Hepatocyte (in vitro differentiated cells): Measurements from ENCODE around the gene PRKG1. TPM values are rescaled to one million over a fixed set of nuclear protein-coding genes. Genes with fewer than 3 reads are reported as not detected.
A peak's percentile ranks its signal among the peaks of the same experiment; 100 is the strongest.

ENCODE experiments used
- DNase-seq: peaks from one replicate; pipeline ENCODE4 v3.0.0-alpha.2; 2016; ENCODE audit warnings: low spot score
- H2AFZ ChIP-seq: fragments of 200-600 bp; sonication (generic); 2 replicates; pipeline ENCODE4 v1.6.0; 2016; ENCODE audit warnings: antibody characterized with exemption, mild to moderate bottlenecking
- H3K27ac ChIP-seq: fragments of 200-600 bp; sonication (generic); 2 replicates; pipeline ENCODE4 v1.5.1; 2016; ENCODE audit warnings: mild to moderate bottlenecking
- H3K27me3 ChIP-seq: fragments of 200-600 bp; sonication (generic); 2 replicates; pipeline ENCODE4 v1.6.1; 2016
- H3K36me3 ChIP-seq: fragments of 200-600 bp; sonication (generic); replicated peaks from 2 replicates; pipeline ENCODE4 v1.5.1; 2016; ENCODE audit warnings: low read depth; ENCODE audit not compliant: insufficient read depth
- H3K4me1 ChIP-seq: fragments of 200-600 bp; sonication (generic); 2 replicates; pipeline ENCODE4 v1.5.1; 2016; ENCODE audit warnings: mild to moderate bottlenecking, moderate library complexity; ENCODE audit not compliant: insufficient read depth
- H3K4me2 ChIP-seq: fragments of 200-600 bp; sonication (generic); 2 replicates; pipeline ENCODE4 v1.6.0; 2016
- H3K4me3 ChIP-seq: fragments of 200-600 bp; sonication (generic); 2 replicates; pipeline ENCODE4 v1.5.1; 2016; ENCODE audit warnings: mild to moderate bottlenecking
- H3K79me2 ChIP-seq: fragments of 200-600 bp; sonication (generic); 2 replicates; pipeline ENCODE4 v1.6.0; 2017; ENCODE audit warnings: mild to moderate bottlenecking
- H3K9me2 ChIP-seq: fragments of 200-600 bp; sonication (generic); replicated peaks from 2 replicates; pipeline ENCODE4 v1.6.0; 2017; ENCODE audit warnings: mild to moderate bottlenecking; ENCODE audit not compliant: insufficient read depth
- H3K9me3 ChIP-seq: fragments of 200-600 bp; sonication (generic); 2 replicates; pipeline ENCODE4 v1.5.1; 2016; ENCODE audit warnings: low read depth, mild to moderate bottlenecking
- H4K20me1 ChIP-seq: fragments of 200-600 bp; sonication (generic); 2 replicates; pipeline ENCODE4 v1.6.0; 2016; ENCODE audit warnings: mild to moderate bottlenecking; ENCODE audit not compliant: insufficient read depth, poor library complexity, severe bottlenecking
- CTCF ChIP-seq: fragments of 200-600 bp; sonication (generic); IDR thresholded peaks from 2 replicates; pipeline ENCODE4 v1.5.1; 2016; ENCODE audit warnings: antibody characterized with exemption, mild to moderate bottlenecking; ENCODE audit not compliant: poor library complexity
- EZH2 ChIP-seq: fragments of 200-600 bp; sonication (generic); IDR thresholded peaks from 2 replicates; pipeline ENCODE4 v1.6.1; 2016; ENCODE audit warnings: antibody characterized with exemption, mild to moderate bottlenecking, borderline replicate concordance
- EZH2phosphoT487 ChIP-seq: fragments of 200-600 bp; sonication (generic); IDR thresholded peaks from one replicate; pipeline ENCODE4 v1.6.1; 2018; ENCODE audit warnings: antibody characterized with exemption, mild to moderate bottlenecking, low read depth, moderate library complexity; ENCODE audit not compliant: unreplicated experiment, severe bottlenecking
- WGBS: methylation state at CpG from one replicate; pipeline ENCODE4 v1.1.6; 2016; ENCODE audit warnings: low lambda C conversion rate; ENCODE audit errors: missing lambda C conversion rate; 5-methylcytosine and 5-hydroxymethylcytosine counted together
- polyA plus RNA-seq: library from polyadenylated mRNA; unstranded; fragments of >200 nt; fragmentation: Nextera tagmentation; extraction: Ambion mirVana; gene quantifications from 2 replicates; pipeline ENCODE4 v1.2.1, GENCODE V29; 2016
- total RNA-seq: library from RNA; depleted of rRNA; stranded (reverse); fragments of >200 nt; gene quantifications from 2 replicates; pipeline ENCODE4 v1.2.3, GENCODE V29; 2014

The PRKG1 gene
- total and polyA plus RNA-seq, 2 experiments from 2014 or later = 4.0 to 8.1 TPM

GRCh38 chr10:51867956-51868355 is 793.7 kb downstream of the PRKG1 start:
- no peaks in the 10 kb centered on the region for H3K27me3 ChIP-seq
- no peaks in the 10 kb centered on the region for H4K20me1 ChIP-seq
- H3K4me2 ChIP-seq = no peak overlapping the region
- no peaks in the 10 kb centered on the region for H3K9me2 ChIP-seq
- no peak overlapping the region for H3K4me3 ChIP-seq
- 84% methylated on average over 4 of the region's 4 CpGs for WGBS
- no peaks in the 10 kb centered on the region for H3K79me2 ChIP-seq
- DNase-seq = no peak
- H2AFZ ChIP-seq = no peak overlapping the region
- H3K9me3 ChIP-seq = no peaks in the 10 kb centered on the region
- no peak overlapping the region for H3K27ac ChIP-seq
- no peaks in the 10 kb centered on the region for H3K36me3 ChIP-seq
- no peaks in the 10 kb centered on the region for H3K4me1 ChIP-seq
- TF ChIP-seq EZH2 (no peak), CTCF (no peak), EZH2phosphoT487 (no peak)

- Histone ChIP-seq H3K4me2 (no peak overlapping the region), H4K20me1 (no peaks in the 10 kb centered on the region), H3K27me3 (no peaks in the 10 kb centered on the region), H3K79me2 (no peaks in the 10 kb centered on the region), H2AFZ (no peak overlapping the region), H3K27ac (no peak overlapping the region), H3K36me3 (no peaks in the 10 kb centered on the region), H3K9me2 (no peaks in the 10 kb centered on the region), H3K4me3 (no peak overlapping the region), H3K9me3 (no peaks in the 10 kb centered on the region), H3K4me1 (no peaks in the 10 kb centered on the region)
- 88% methylated on average over 3 of the region's 3 CpGs for WGBS
- no peak for DNase-seq
- no peak for TF ChIP-seq EZH2
- TF ChIP-seq CTCF = no peak
- TF ChIP-seq EZH2phosphoT487 = no peak
These were observed 799.8 kb downstream of the PRKG1 start for GRCh38 chr10:51874131-51874530.

DNA sequence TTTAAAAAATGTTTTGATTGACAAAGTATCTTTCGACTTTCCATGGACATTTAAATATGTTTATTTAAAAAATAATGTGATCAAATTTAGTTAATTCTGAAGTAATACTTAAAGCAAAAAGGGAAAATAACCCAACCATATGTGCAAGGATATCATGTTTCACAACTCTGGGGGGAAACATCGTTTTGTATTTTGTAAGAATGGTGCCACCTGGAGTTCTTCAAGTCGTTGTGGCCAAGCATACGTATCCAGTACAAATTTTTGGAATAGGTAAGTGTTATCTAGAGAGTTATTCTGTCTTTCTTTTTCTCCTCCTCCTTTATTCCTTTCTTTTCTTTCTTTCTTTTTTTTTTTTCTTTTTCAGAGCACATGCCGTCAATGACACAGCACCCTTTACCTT is 801.3 kb downstream of the PRKG1 start:
- no peaks in the 10 kb centered on the region for H3K4me1 ChIP-seq
- WGBS = 61% methylated on average over 5 of the region's 5 CpGs
- H3K4me3 ChIP-seq = no peak overlapping the region
- no peaks in the 10 kb centered on the region for H3K36me3 ChIP-seq
- H4K20me1 ChIP-seq = no peaks in the 10 kb centered on the region
- H3K9me3 ChIP-seq = no peaks in the 10 kb centered on the region
- no peaks in the 10 kb centered on the region for H3K79me2 ChIP-seq
- no peaks in the 10 kb centered on the region for H3K9me2 ChIP-seq
- H3K27me3 ChIP-seq = no peaks in the 10 kb centered on the region
- TF ChIP-seq EZH2 (no peak), EZH2phosphoT487 (no peak), CTCF (peak; percentile 7)
- no peak overlapping the region for H3K27ac ChIP-seq
- H3K4me2 ChIP-seq = no peak overlapping the region
- H2AFZ ChIP-seq = no peak overlapping the region
- DNase-seq = no peak

- H3K4me2 ChIP-seq = no peak overlapping the region
- no peaks in the 10 kb centered on the region for H3K9me2 ChIP-seq
- TF ChIP-seq CTCF (no peak), EZH2phosphoT487 (no peak), EZH2 (no peak)
- H3K27ac ChIP-seq = no peak overlapping the region
- H3K4me1 ChIP-seq = no peaks in the 10 kb centered on the region
- no peaks in the 10 kb centered on the region for H3K9me3 ChIP-seq
- H3K27me3 ChIP-seq = no peaks in the 10 kb centered on the region
- WGBS = 78% methylated on average over 4 of the region's 4 CpGs
- H4K20me1 ChIP-seq = no peaks in the 10 kb centered on the region
- H2AFZ ChIP-seq = no peak overlapping the region
- DNase-seq = no peak
- H3K79me2 ChIP-seq = no peaks in the 10 kb centered on the region
- H3K36me3 ChIP-seq = no peaks in the 10 kb centered on the region
- no peak overlapping the region for H3K4me3 ChIP-seq
These were observed 802.2 kb downstream of the PRKG1 start for GRCh38 chr10:51876503-51876902.
